ELF-1 (cell line): Measurements from ENCODE around the gene ACOX1.
A peak's percentile ranks its signal among the peaks of the same experiment; 100 is the strongest.

ENCODE experiments used
- DNase-seq: peaks from one replicate; pipeline ENCODE4 v3.0.0-alpha.2; 2016; ENCODE audit warnings: low read depth, low spot score

The ACOX1 gene

GRCh38 chr17:75933808-75934207 lies 45.2 kb downstream of the ACOX1 start:
- DNase-seq, result no peak

DNA sequence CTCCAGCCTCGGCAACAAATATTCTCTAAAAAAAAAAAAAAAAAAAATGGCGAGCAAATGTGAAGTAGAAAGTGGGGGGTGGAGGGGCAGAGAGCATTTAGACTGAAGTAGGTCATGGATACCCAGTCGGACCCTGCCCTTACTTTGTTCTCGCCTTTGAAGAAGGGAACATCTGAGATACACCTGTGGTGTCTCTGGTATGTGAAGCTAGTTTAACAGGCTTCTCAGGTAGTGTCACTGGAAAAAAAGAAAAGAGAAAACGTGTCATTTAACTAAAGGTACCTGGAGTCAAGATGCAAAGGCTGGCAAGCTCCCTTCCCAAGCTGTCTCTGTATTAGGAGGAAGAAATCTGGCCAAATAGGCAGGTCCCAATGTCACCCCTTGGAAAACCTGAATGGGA lies 46.1 kb downstream of the ACOX1 start:
- no peak for DNase-seq

GRCh38 chr17:75931062-75931461 lies 47.9 kb downstream of the ACOX1 start:
- DNase-seq, result no peak

- DNase-seq, result peak; percentile 50
Measured at GRCh38 chr17:75927286-75927922, 51.6 kb downstream of the ACOX1 start.

DNA sequence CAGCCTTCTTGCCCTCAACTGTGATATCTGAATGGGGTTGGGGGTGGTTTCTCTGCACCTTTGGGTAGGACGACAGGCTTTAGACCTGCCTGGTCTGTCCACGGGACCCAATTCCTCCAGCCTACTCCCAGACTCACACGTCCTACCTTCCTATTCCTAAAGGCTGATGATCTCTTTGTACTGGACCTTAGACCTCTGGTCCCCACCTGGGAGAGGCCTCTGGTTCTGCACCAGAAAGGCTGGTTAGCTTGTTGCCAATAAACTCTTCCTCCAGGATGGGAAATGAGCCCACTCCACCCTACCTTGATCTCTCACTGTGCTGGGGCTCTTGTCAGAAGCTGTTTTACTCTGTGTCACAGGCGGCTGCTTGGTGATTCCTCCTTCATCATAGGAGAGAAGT lies 52.5 kb downstream of the ACOX1 start:
- no peak for DNase-seq

DNA sequence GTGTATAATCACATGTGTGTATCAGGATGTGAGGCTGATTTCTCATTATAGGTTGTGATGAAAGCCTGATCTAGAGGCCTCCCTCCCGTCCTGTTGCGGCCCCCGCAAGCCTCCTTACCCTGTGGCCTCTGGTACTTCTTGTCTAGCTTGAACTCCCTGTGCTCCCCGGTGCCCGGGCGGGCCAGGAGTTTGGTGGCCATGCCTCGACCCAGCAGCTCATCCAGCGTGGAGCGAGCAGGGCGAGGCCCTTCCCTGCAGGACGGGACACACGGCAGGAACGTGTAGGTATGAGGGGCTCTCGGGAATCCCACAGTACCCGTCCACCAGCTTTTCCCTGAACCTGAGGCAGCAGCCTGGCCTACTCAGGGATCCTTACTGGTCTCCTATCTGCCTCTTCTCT lies 53.1 kb downstream of the ACOX1 start:
- DNase-seq, result no peak

DNA sequence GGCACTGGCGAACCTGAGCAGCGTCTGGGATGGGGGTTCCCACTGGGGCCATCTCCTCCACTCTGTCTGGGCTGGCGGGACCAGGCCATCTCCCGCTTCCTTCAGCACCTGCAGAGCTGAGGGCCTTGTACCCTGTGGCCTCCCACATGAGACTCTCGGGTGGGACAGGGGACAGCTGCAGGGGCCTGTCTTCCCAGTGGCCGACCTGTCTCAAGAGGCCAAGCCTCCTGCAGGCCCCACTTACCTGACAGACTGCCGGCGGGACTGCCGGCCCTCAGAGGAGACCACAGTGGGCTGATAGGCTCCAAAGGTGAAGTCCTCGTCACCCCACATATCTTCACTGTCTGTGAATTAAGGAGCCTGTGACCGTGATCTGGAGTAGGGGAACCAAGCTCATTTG lies 53.9 kb downstream of the ACOX1 start:
- DNase-seq, result no peak

- no peak for DNase-seq
Measured at GRCh38 chr17:75922963-75923874, 55.7 kb downstream of the ACOX1 start.

DNA sequence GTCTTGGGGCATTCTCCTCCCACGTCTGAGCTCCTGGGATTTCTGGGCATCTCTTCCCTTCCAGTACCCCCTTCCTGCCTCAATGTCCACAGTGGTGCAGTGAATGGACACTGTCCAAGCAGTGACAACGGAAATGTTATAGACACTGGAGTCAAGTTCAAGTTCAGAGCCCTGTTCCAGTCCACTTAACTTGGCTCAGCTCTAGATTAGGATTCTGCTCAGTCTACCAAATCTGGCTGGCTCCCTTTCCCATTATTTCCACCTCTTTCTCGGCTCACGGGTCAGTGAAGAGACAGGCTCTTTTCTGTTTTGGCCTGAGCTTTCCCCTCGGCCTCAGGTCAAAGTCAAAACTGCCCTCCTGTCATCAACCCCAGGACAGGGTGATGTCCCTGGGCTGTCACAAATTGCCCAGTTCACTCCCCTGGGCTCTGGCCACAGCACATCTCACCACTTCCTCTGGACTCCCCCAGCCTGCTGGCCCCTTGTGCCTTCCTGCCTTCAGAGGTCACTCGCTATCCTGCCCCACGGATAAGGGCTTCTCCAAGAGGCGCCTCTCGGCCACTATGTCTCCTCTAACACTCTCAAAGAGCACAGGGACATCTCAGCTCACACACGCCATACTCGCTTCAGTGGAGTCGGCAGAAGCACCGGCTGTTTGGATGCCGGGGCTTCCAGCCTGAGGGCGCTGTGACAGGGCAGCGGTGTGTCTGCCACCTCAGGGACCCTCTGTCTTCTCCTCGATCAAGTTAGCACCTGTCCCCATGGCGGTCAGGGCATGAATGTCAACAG lies 56.6 kb downstream of the ACOX1 start:
- DNase-seq, result no peak

GRCh38 chr17:75921596-75921995 lies 57.4 kb downstream of the ACOX1 start:
- DNase-seq, result no peak

DNA sequence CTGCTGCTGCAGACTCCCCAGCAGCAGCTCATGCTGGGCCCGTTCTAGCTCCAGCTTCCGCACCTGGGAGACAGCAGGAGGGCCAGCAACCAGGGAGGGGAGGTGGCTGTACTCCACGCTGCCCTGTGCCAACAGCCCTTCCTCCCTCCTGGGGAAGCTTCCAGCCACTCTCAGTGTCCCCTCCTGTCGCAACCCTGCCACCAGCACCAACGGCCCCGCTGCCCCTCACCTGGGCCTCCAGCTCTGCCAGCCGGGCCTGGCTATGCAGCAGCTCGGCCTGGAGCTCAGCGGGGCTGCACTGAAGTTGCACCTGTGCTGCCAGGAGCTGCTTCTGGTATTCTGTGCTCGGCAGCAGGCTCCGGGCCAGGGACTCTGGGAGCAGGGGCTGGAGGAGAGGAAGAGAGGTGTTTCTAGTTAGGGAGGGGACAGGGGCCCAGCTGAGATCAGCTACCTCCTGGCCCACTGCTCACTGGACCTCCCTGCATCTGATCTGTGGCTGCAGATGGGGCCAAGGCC lies 58.9 kb downstream of the ACOX1 start:
- DNase-seq, result no peak

GRCh38 chr17:75919611-75920010 lies 59.4 kb downstream of the ACOX1 start:
- no peak for DNase-seq

GRCh38 chr17:75917917-75918445 lies 61.0 kb downstream of the ACOX1 start:
- DNase-seq, result no peak

GRCh38 chr17:75917141-75917916 lies 61.6 kb downstream of the ACOX1 start:
- no peak for DNase-seq

DNA sequence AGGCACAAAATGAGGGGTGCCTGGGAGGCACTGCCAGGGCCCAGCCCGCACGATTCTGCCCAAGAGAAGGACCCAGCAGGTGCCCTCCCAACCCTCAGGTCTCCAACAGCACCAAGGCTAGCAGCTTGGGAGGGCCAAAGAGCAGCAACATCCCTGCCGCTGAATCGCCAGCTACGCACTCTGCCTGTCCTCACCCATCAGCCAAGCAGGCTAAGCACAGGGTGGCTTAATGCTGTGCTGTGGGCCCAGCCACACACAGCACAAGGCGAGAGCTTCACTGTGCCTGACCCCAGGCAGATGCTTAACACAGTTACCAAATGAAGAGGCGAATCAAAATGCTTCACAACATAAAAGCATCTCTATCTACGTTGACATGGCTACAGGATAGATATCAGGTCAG lies 63.7 kb downstream of the ACOX1 start:
- DNase-seq, result no peak

DNA sequence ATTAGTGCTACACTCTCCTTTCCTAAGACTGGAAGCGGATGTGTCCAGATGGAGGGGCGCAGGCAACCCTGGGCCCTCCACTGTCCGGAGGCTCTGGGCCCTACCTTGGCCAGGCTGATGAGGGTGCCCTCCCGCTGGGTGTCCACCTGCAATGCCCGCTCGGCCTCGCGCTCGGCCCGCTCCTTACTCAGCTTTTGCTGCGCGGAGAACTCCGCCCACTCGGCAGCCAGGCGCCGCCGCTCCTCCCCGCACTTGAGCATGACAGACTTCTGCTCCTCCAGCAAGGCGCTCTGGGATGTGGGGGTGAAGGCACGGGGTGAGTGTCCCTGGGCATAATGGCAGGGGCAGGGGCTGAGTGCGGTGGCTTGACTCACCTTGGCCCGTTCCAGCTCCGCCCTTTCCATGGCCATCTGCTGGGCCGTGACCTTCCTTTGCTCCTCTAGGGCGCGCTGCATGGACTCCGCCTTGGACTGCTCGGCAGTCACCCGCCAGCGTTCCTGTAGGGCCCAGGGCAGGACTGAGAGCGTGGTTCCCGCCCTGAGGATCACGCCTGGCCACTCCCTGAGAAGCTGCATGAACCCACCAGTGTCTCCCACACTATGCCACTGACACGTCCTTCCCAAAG lies 64.2 kb downstream of the ACOX1 start:
- DNase-seq, result no peak

DNA sequence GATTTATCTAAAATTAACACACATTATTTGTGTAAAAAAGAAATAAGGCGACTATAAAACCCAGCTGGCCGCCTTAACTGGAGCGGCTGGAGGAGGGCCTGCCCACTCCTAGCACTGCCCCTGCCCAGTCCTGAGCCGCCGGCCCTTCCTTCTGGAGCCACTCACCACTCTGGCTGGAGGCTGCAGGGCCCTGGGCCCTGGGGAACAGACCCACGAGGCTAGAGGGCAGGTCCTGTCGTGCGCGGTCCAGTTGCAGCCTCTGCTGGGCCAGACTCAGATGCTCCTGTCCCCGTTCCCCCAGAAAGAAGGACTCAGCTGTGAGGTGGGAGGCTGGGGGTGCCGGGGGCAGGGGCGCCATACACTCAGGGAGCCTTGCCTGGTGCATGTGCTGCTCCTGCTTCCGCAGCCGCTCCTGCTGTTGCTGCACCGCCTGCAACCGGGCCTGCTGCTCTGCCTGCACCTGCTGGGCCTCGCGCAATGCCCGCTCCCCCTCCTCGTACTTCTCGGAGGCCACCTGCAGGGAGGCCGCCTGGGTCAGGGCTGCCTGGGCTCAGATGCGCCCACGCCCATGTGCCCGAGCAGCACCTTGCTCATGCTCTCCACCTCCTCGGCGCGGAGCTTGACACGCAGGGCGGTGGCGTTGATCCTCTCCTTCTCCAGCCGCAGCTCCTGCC lies 65.3 kb downstream of the ACOX1 start:
- no peak for DNase-seq

- DNase-seq, result peak; percentile 72
Measured at GRCh38 chr17:75910699-75911098, 68.3 kb downstream of the ACOX1 start.

- no peak for DNase-seq
Measured at GRCh38 chr17:75909812-75910274, 69.1 kb downstream of the ACOX1 start.
